Measurements from ENCODE around the gene TRIB2. TPM values are rescaled to one million over a fixed set of nuclear protein-coding genes. Genes with fewer than 3 reads are reported as not detected.

The TRIB2 gene
- total RNA-seq, 2 donors from 2014 or later: 17.3 to 17.4 TPM

DNA sequence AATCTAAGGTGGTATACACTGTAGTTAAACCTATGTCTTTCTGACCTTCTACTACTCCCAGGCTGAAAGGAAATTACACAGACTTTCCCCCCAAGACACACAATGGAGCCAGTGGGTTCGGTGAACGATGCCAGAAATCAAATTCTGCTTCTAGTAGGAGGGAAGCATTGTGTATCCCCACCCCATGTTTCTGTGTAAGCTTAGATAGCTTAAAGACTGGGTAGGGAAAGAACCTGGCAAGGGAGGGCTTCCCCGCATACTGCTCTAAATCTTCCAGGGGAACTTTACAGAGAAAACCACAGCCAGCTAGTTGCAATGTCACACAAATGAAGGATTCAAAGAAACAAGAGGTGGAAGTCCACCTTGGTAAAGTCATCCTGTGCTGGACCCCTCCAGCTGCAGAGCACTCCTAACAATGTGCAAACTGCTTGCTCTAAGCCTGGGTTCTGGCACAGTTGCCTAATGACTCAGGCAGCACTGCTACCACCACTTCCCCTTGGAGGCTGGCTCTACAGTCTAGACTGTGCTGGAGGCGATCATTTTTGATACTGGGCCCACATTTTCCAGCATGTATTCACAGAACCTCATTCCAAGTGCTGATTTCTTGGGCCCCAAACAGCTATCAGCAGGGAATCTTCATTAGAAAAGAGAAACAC, 47.5 kb downstream of the TRIB2 start:
- peaks cover 11% of the 10 kb centered on the region for H3K4me1 Mint-ChIP-seq
- H3K36me3 Mint-ChIP-seq (ENCODE audit: low read depth): no peaks in the 10 kb centered on the region
- no peak overlapping the region for H3K4me3 Mint-ChIP-seq
- H3K27ac Mint-ChIP-seq: no peak overlapping the region
- H3K9me3 Mint-ChIP-seq: peaks cover 9% of the 10 kb centered on the region
- H3K27me3 Mint-ChIP-seq: peaks cover 6% of the 10 kb centered on the region
- ATAC-seq (replicated peaks): no peak

DNA sequence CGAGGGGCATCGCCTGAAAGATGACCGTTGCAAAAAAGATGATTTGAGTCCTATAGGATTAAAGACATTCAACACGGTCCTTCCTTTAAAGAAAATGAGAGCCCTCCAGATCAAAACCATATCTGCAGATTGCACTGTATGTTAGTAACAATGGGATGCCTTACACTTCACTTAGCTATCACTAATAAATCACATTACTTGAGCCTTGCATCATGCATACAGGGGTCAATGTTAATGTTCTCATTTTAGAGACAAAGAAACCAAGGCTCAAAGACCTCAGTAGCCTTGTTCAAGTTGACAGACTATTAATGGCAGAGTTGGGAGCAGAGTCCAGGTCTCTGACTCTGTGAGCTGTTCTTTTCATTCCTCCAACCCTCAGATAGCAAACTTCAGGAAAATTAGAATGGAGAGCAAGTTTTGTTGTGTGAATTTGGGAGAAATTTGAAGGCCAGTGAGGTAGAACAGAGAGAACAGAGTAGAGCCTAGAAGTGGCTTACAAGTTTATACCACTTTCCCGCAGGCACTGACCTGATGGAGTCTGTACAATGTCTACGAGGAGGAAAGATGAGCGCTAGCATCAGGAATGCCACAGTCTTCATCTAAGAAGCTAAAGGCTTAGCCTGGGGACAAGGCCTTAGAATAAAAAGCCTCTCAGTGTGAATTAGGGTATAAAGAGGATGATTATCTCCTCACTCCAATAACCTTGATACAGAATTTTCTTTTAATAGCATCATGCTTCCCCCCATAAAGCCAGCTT, 48.3 kb downstream of the TRIB2 start:
- Mint-ChIP-seq H3K27ac (no peak overlapping the region), H3K36me3 (ENCODE audit: low read depth) (no peaks in the 10 kb centered on the region), H3K4me3 (no peak overlapping the region), H3K9me3 (peaks cover 9% of the 10 kb centered on the region), H3K4me1 (peaks cover 11% of the 10 kb centered on the region), H3K27me3 (peaks cover 12% of the 10 kb centered on the region)
- no peak for ATAC-seq (replicated peaks)

DNA sequence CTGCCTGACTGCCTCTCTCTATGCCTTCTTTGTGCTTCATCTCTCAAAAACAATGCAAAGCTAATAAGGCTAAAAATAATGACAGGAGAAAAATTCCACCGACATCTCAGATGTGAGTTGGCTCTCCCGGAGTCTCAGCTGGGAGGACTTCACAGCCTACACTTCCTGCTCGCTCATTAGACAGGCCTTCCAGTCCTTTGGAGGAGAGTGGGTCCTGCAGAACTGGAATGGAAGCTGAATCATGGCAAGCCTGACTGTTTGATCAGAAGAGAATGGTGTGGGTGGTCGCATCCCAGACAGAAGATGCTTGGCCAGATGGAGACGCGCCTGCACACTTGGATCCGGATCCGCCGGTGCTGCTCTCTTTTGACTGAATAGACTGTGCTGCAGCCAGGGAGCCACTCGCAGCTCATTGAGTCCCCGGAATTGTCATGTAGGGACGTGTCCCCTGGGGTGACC, 49.7 kb downstream of the TRIB2 start:
- Mint-ChIP-seq H3K4me1 (no peaks in the 10 kb centered on the region), H3K9me3 (peaks cover 9% of the 10 kb centered on the region), H3K27me3 (peaks cover 12% of the 10 kb centered on the region), H3K27ac (no peak overlapping the region), H3K4me3 (no peak overlapping the region), H3K36me3 (ENCODE audit: low read depth) (no peaks in the 10 kb centered on the region)
- no peak for ATAC-seq (replicated peaks)

DNA sequence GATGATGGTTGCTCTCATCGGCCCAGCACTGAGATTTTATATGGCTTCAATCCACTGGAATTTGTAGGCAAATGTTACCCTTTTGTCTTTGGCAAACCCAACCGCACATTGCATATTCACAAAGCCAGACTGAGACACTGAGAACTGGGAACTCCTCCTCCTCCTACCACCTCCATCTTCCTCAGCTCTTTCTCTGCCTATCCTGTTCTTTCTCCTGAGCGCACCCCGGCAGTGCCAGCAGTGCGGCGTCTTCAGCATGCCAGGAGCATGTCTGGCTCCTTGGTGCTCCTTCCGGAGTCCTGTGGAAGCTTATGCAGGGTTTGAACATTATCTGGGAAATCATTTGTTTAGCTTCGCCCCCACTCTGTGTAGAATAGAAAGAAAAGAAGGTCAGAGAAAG, 50.8 kb downstream of the TRIB2 start:
- no peaks in the 10 kb centered on the region for H3K36me3 Mint-ChIP-seq (ENCODE audit: low read depth)
- H3K27me3 Mint-ChIP-seq: peaks cover 12% of the 10 kb centered on the region
- H3K4me1 Mint-ChIP-seq: no peaks in the 10 kb centered on the region
- no peak for ATAC-seq (replicated peaks)
- no peak overlapping the region for H3K27ac Mint-ChIP-seq
- H3K9me3 Mint-ChIP-seq: peaks cover 9% of the 10 kb centered on the region
- H3K4me3 Mint-ChIP-seq: no peak overlapping the region

DNA sequence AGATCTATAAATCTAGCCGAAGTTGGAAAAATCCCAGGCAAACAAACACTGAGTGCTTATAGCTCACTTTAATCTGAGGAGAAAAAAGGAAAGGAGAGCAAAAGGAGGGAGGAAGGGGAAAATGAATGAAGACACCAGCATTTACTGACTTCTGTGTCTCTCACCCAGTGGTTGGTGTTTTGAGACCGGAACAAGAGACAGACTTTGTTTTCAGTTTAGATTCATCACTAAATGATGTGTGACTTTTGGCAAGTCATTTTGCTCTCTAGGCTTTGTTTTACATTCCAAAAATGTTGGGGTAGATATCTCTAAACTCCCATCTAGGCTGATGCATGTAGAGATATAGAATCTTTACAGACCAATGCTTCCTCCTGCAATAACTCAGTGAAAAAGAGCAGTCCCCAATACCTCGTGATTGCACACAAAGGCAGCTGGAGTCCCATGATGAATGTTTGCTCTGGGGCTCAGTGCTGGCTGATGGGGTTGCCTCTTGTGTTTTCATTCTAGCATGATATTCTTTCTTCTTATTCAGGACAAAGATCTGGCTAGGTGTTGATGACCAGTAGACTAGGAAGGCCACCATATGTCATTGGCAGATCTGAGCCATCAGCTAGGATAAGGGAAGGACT, 51.4 kb downstream of the TRIB2 start:
- Mint-ChIP-seq H3K36me3 (ENCODE audit: low read depth) (no peaks in the 10 kb centered on the region), H3K9me3 (peaks cover 9% of the 10 kb centered on the region), H3K4me3 (no peak overlapping the region), H3K27me3 (peaks cover 12% of the 10 kb centered on the region), H3K4me1 (no peaks in the 10 kb centered on the region), H3K27ac (no peak overlapping the region)
- no peak for ATAC-seq (replicated peaks)

DNA sequence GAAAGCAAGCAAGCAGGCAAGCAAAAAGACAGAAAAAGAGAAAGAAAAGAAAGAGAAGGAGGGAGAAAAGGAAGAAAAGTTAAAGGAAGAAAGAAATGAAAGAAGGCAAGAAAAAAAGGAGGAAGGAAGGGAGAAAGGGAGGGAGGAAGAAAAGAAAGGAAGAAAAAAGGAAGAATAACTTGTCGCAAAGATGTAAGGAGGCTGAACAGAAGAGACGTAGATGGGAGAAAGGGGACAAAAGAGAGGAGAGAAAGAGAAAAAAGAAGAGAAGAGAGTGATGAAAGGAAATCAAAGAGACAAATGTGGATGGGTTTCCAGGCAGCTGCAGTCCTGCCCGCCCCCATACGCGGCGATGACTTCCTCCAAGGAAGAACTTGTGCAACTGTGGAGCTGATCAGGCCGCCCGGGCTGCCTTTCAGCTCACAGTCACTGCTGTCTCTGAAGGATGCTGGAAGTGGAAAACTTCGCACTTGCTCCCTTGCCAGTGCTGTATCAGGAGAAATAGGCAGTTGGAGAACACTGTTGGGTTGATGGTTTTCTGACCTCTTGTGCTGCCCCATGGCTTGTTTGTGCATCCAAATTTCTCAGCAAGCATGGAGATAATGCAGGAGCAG, 52.9 kb downstream of the TRIB2 start:
- peaks cover 12% of the 10 kb centered on the region for H3K27me3 Mint-ChIP-seq
- H3K9me3 Mint-ChIP-seq: peaks cover 4% of the 10 kb centered on the region
- ATAC-seq (replicated peaks): no peak
- H3K4me1 Mint-ChIP-seq: no peaks in the 10 kb centered on the region
- H3K27ac Mint-ChIP-seq: no peak overlapping the region
- no peaks in the 10 kb centered on the region for H3K36me3 Mint-ChIP-seq (ENCODE audit: low read depth)
- H3K4me3 Mint-ChIP-seq: no peak overlapping the region

DNA sequence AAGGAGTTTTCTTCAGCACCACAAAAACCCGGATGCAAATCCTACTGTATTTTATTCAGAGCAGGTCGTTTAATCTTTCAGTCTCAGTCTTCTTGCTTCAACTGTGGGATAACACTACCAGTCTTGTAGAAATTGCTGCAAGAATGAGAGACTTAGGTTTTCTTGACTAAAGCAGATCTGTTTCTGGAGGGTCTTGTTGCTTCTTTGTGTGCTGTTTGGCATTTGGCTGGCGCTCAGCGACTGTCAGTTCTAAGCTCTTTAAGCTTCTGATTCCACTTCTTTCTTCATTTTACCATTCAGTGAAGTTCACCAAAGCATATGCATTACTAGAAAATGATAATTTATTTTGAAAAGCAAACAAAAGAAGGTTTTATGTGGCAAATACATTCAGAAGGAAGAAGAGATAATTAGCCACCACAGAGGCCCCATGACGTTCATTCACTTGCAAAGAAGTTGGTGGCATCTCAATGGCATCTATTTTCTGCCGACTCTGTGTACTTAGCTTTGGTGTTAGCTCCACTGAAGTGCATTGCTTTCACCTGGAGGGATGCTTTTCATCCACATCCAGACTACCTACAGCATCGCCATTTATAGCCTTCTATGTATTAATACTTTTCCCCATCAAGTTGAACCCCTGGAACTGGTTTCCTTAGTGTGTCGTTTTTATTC, 53.7 kb downstream of the TRIB2 start:
- Mint-ChIP-seq H3K9me3 (no peaks in the 10 kb centered on the region), H3K27me3 (peaks cover 12% of the 10 kb centered on the region), H3K4me3 (no peak overlapping the region), H3K36me3 (ENCODE audit: low read depth) (no peaks in the 10 kb centered on the region), H3K27ac (no peak overlapping the region), H3K4me1 (no peaks in the 10 kb centered on the region)
- no peak for ATAC-seq (replicated peaks)

DNA sequence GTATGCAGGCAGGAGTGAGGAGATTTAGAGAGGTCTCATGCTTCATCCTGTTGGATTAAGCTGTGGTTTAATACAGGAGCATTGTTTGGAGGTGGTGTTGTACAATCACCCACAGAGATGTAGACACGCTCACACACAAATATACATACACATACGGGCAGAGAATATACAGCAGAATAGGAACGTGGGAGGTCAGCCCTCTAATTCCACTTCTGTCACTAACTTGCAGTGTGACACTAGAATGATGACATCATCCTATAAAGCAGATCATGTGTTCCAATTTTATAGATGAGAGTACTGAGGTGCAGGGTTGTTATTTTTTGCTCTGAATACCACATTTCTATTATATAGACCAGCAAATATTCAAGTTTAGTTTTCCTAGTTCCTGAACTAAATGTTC, 54.4 kb downstream of the TRIB2 start:
- no peak for ATAC-seq (replicated peaks)
- no peak overlapping the region for H3K4me3 Mint-ChIP-seq
- no peak overlapping the region for H3K27ac Mint-ChIP-seq
- no peaks in the 10 kb centered on the region for H3K9me3 Mint-ChIP-seq
- H3K27me3 Mint-ChIP-seq: peaks cover 12% of the 10 kb centered on the region
- no peaks in the 10 kb centered on the region for H3K4me1 Mint-ChIP-seq
- H3K36me3 Mint-ChIP-seq (ENCODE audit: low read depth): no peaks in the 10 kb centered on the region

DNA sequence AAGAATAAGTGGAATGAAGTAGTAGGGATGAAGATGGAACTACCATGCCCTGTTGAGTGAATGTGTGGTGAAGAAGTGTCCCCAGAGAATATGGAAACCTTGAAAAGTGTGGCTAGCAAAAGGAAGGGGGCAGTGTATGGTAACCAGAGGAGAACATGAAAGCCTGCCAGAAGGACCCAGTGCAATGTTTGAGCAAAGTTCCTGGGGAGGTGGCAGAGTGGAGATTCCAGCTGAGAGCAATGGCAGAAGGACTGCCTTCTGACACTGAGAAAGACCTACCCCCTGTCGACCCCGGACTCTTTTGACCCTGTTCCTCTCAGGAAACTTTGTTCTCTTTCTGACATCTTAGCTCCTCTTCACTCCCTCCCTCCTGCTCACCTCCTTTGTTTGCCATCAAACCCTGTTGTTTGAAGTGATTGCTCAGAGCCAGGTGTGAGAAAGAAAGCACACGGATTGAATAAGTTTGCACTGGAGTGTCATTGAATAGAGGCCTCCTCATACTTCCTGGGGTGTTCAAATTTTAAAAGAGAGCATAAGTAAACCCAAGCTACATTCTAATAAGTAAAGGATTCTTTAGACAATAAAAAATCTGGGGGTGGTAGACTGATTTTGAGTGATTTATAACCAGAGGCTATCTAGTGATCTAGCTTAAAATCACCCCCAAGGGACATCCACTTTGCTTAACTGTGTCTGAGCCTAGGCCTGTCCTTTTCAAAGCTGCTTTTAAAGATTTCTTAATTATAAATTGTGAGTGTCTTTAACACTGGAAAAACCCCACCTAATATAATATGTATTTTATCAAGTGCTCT, 57.1 kb downstream of the TRIB2 start:
- no peak for ATAC-seq (replicated peaks)
- H3K36me3 Mint-ChIP-seq (ENCODE audit: low read depth): no peaks in the 10 kb centered on the region
- H3K27ac Mint-ChIP-seq: no peak overlapping the region
- H3K27me3 Mint-ChIP-seq: peaks cover 7% of the 10 kb centered on the region
- no peaks in the 10 kb centered on the region for H3K9me3 Mint-ChIP-seq
- no peaks in the 10 kb centered on the region for H3K4me1 Mint-ChIP-seq
- no peak overlapping the region for H3K4me3 Mint-ChIP-seq

DNA sequence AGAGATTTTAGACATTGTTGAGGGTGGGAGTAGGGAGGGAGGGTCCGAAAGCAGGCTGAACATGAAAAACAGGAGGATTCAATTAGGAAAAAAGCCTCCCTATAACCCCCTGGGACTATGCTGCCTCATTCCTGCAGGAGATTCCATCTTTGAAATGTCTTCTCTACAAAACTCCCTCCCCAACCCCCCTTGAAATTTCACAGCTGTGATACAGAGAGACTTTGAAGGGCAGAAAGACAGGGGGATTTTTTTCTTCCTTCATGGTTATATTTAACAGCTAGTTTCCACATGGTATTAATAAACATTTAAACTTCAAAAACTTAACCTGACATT, 57.6 kb downstream of the TRIB2 start:
- peaks cover 5% of the 10 kb centered on the region for H3K27me3 Mint-ChIP-seq
- H3K9me3 Mint-ChIP-seq: no peaks in the 10 kb centered on the region
- no peak overlapping the region for H3K27ac Mint-ChIP-seq
- no peak for ATAC-seq (replicated peaks)
- H3K4me3 Mint-ChIP-seq: no peak overlapping the region
- H3K4me1 Mint-ChIP-seq: no peaks in the 10 kb centered on the region
- H3K36me3 Mint-ChIP-seq (ENCODE audit: low read depth): no peaks in the 10 kb centered on the region

DNA sequence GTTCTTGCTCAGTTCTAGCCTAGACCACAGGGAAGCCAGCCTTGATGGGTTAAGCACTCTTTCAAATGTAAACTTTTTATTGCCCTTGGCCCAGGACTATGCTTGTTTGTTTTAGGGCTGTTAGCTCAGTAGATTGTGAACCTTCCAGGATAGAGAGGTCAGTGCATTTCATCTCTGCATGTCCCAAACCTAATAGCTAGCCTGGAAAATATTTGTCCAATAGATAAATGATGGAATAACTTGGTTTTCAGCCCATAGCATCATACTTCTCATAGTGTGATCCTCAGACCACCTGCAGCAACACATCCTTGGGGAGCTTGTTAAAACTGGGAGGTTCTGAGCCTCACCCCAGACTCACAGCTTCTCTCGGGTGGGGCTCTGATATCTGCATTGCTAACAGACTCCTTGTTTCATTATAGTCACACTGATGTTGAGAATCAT, 59.8 kb downstream of the TRIB2 start:
- no peaks in the 10 kb centered on the region for H3K9me3 Mint-ChIP-seq
- H3K27me3 Mint-ChIP-seq: no peaks in the 10 kb centered on the region
- no peak for ATAC-seq (replicated peaks)
- no peaks in the 10 kb centered on the region for H3K36me3 Mint-ChIP-seq (ENCODE audit: low read depth)
- peaks cover 5% of the 10 kb centered on the region for H3K4me1 Mint-ChIP-seq
- no peak overlapping the region for H3K4me3 Mint-ChIP-seq
- H3K27ac Mint-ChIP-seq: no peak overlapping the region

DNA sequence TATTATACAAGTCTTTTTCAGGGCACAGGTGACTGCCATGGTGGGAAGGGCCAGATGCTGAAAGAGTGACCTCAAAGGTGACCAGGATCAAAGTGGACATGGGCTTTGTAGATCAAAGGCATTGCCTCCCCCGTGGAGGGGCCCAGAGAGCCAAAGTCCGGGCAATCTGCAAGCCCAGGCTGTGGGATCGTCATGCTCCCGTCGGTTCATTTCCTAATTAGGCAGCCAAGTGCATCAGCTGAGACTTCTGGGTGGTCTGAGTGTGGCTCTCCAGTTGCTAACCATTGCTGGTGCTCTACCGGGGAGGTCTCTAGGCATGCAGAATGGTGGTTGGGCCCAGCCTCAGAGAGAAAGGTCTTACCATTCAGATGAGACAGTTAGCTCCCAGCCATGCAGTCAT, 61.6 kb downstream of the TRIB2 start:
- H3K27me3 Mint-ChIP-seq: no peaks in the 10 kb centered on the region
- peaks cover 2% of the 10 kb centered on the region for H3K9me3 Mint-ChIP-seq
- ATAC-seq (replicated peaks): no peak
- no peak overlapping the region for H3K4me3 Mint-ChIP-seq
- no peak overlapping the region for H3K27ac Mint-ChIP-seq
- peaks cover 5% of the 10 kb centered on the region for H3K4me1 Mint-ChIP-seq
- H3K36me3 Mint-ChIP-seq (ENCODE audit: low read depth): no peaks in the 10 kb centered on the region

DNA sequence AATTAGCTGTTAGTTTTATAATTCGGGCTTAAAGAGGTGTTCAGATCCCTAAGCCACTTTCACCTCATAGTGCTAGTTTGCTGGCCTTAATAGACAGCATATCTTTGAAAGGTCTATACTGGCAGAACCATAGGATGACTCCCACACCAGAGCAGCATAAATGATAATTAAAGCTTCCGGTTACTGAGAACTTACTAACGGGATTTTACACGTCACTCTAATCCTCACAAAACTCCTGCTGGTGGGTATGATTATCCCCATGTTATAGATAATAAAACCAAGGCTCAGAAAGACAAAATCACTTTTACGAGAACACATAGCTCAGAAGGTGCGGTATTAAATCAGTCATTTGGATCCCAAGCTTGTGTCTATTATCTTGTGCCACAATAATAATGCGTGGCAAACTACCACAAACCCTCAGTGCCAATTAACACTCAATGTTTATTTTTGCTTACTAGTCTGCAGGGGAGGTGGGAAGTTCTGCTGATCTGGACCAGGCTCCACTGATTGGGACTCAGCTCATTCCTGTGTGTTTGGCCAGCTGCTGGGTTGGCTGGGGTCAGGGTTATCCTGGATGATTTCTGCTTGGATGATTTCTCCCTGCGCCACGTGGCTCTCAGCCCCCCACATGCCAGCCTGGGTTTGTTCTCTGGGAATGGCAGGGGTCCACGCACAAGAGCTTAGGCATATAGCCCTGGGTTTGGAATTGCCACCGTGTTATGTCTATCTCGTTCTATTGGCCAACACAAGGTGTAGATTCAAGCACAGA, 62.3 kb downstream of the TRIB2 start:
- no peaks in the 10 kb centered on the region for H3K36me3 Mint-ChIP-seq (ENCODE audit: low read depth)
- no peak overlapping the region for H3K27ac Mint-ChIP-seq
- H3K9me3 Mint-ChIP-seq: peaks cover 4% of the 10 kb centered on the region
- no peaks in the 10 kb centered on the region for H3K27me3 Mint-ChIP-seq
- no peak overlapping the region for H3K4me3 Mint-ChIP-seq
- peaks cover 5% of the 10 kb centered on the region for H3K4me1 Mint-ChIP-seq
- no peak for ATAC-seq (replicated peaks)
